Tongue (tissue), 2 donors: ENCODE measurements around the gene ESRRA. TPM values are rescaled to one million over a fixed set of nuclear protein-coding genes. Genes with fewer than 3 reads are reported as not detected.

Experiments used
- DNase-seq: peaks from one replicate; pipeline ENCODE4 v3.0.0-alpha.2; 2015
- total RNA-seq: library from RNA; depleted of rRNA; stranded (reverse); fragments of >200 nt; gene quantifications from one replicate; pipeline ENCODE4 v1.2.3, GENCODE V29; 2014

ESRRA gene
- 62.6 TPM for total RNA-seq

GRCh38 chr11:64305075-64305690 lies at the start of gene ESRRA:
Gene ESRRA (plus strand): TSS chr11:64305524. CDS start chr11:64307180, 1,656 bp downstream.
- peak; percentile 99 for DNase-seq

GRCh38 chr11:64256300-64256699 lies 49.0 kb upstream of the ESRRA start:
- no peak for DNase-seq

GRCh38 chr11:64258356-64258755 lies 47.0 kb upstream of the ESRRA start:
- DNase-seq: no peak

GRCh38 chr11:64258946-64259532 lies 46.3 kb upstream of the ESRRA start:
- DNase-seq: no peak

GRCh38 chr11:64259533-64260067 lies 45.7 kb upstream of the ESRRA start:
- DNase-seq: no peak

- no peak for DNase-seq
Observed at GRCh38 chr11:64260147-64260708, 45.1 kb upstream of the ESRRA start.

GRCh38 chr11:64261556-64262080 lies 43.7 kb upstream of the ESRRA start:
- no peak for DNase-seq

- DNase-seq: no peak
Observed at GRCh38 chr11:64262271-64263002, 42.9 kb upstream of the ESRRA start.

- DNase-seq: no peak
Observed at GRCh38 chr11:64263021-64263946, 42.0 kb upstream of the ESRRA start.

- no peak for DNase-seq
Observed at GRCh38 chr11:64263947-64264317, 41.4 kb upstream of the ESRRA start.

- DNase-seq: no peak
Observed at GRCh38 chr11:64264371-64264852, 40.9 kb upstream of the ESRRA start.

GRCh38 chr11:64265176-64266160 lies 39.9 kb upstream of the ESRRA start:
- DNase-seq: no peak

GRCh38 chr11:64266339-64266738 lies 39.0 kb upstream of the ESRRA start:
- DNase-seq: no peak

GRCh38 chr11:64267207-64267945 lies 37.9 kb upstream of the ESRRA start:
- no peak for DNase-seq

GRCh38 chr11:64268025-64268892 lies 37.1 kb upstream of the ESRRA start:
- DNase-seq: peak; percentile 62

GRCh38 chr11:64268893-64269539 lies 36.3 kb upstream of the ESRRA start:
- no peak for DNase-seq

- peak; percentile 100 for DNase-seq
Observed at GRCh38 chr11:64269540-64270220, 35.6 kb upstream of the ESRRA start.
